Stimulated activated CD8-positive, alpha-beta memory T cell treated with anti-CD3 and anti-CD28 coated beads, Interleukin-7, amount 100 ng/mL, for 4 hours (primary cell): ENCODE measurements around the gene SERPINA4.

Experiments used
- DNase-seq, 2 donors: peaks; one replicate each; pipeline ENCODE4 v3.0.0-alpha.2; 2020; ENCODE audit warnings: low read depth in 2 of 2

SERPINA4 gene

GRCh38 chr14:94560751-94561655 is at the start of gene SERPINA4:
Gene SERPINA4 (plus strand): TSS chr14:94561442. CDS start chr14:94563483, 2,041 bp downstream.
- DNase-seq, result no peak

- no peak for DNase-seq
These were observed 46.9 kb upstream of the SERPINA4 start for GRCh38 chr14:94514351-94514750.

GRCh38 chr14:94515426-94515825 is 45.8 kb upstream of the SERPINA4 start:
- no peak for DNase-seq

- no peak for DNase-seq
These were observed 45.4 kb upstream of the SERPINA4 start for GRCh38 chr14:94515856-94516255.

GRCh38 chr14:94517248-94517640 is 44.0 kb upstream of the SERPINA4 start:
- no peak for DNase-seq

- no peak for DNase-seq
These were observed 43.5 kb upstream of the SERPINA4 start for GRCh38 chr14:94517641-94518257.

- DNase-seq, result no peak
These were observed 39.7 kb upstream of the SERPINA4 start for GRCh38 chr14:94521375-94522114.

GRCh38 chr14:94522115-94522724 is 39.0 kb upstream of the SERPINA4 start:
- no peak for DNase-seq

GRCh38 chr14:94523265-94523664 is 38.0 kb upstream of the SERPINA4 start:
- no peak for DNase-seq

GRCh38 chr14:94524093-94524492 is 37.1 kb upstream of the SERPINA4 start:
- DNase-seq, result no peak

GRCh38 chr14:94531187-94531586 is 30.1 kb upstream of the SERPINA4 start:
- DNase-seq, result no peak

GRCh38 chr14:94532447-94532846 is 28.8 kb upstream of the SERPINA4 start:
- DNase-seq, result no peak

GRCh38 chr14:94535506-94535905 is 25.7 kb upstream of the SERPINA4 start:
- DNase-seq, result no peak

GRCh38 chr14:94536836-94537235 is 24.4 kb upstream of the SERPINA4 start:
- DNase-seq, result no peak

GRCh38 chr14:94538070-94538740 is 23.0 kb upstream of the SERPINA4 start:
- DNase-seq, result no peak

GRCh38 chr14:94539181-94539580 is 22.1 kb upstream of the SERPINA4 start:
- no peak for DNase-seq

- no peak for DNase-seq
These were observed 21.0 kb upstream of the SERPINA4 start for GRCh38 chr14:94540031-94540794.

- DNase-seq, result no peak
These were observed 19.8 kb upstream of the SERPINA4 start for GRCh38 chr14:94541234-94541975.

GRCh38 chr14:94542111-94542810 is 19.0 kb upstream of the SERPINA4 start:
- DNase-seq, result no peak
